NCI-H748 (cell line): ENCODE measurements around the gene ANKK1.

Experiments
- DNase-seq: peaks from one replicate; lab custom pipeline; 2025; ENCODE audit not compliant: unreplicated experiment; lab: John Stamatoyannopoulos, UW

ANKK1 gene

DNA sequence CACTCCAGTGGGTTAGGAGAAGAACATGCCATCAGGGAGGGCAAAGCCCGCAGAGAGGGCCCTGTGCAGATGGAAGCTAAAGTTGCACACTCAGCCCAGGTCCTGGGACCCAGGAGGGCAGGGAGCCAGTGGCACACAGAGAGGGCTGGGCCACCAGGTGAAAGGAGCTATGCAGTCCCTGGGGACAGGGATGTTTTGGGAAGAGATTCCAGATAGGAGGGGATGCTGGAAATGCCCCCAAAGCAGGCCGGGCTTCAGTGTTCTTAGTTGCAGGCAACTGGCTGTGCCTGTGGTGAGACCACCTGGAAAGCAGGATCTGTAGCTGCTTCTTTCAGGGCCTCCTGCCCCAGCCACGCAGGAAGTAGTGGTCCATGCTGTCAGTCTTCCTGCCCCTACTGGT is 19.6 kb downstream of the ANKK1 start:
- no peak for DNase-seq

DNA sequence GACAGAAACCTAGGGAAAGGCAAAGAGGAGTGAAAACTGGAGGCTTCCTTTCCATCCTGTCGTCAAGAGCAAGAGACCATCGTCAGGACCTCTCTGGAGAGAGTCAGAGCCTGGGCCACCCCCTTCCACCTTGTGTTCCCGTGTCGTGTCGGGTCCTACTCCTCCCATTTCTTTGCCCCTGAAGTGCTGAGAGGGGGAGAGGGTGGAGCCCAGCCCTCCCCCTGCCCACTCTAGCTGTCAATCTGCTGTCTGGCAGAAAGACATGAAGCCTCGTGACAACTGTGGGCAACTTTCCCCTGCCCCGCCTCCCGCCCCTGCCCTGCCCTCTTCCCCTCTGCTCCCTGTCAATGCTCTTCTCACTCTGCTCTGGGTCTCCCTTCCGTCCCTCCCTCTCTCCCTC is 20.6 kb downstream of the ANKK1 start:
- no peak for DNase-seq

DNA sequence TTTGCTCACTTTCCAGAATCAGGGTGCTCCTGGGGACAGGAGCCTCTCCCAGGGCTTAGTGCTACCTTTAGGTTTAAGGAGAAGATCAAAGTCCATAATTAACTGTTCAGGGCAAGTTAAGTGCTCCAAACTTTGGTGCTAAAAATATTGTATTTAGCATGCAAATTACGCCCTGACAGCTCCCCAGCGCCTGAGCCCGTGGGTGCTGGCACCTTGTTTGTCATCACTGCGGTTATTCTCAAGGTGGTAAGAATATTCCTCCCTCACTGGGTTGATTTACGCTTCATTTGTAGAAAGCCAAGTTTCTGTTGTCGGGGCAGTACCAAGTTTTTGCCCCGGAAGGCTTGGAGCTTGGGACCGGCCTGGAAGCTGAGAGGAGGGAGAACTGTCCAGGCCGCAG is 21.3 kb downstream of the ANKK1 start:
- no peak for DNase-seq

DNA sequence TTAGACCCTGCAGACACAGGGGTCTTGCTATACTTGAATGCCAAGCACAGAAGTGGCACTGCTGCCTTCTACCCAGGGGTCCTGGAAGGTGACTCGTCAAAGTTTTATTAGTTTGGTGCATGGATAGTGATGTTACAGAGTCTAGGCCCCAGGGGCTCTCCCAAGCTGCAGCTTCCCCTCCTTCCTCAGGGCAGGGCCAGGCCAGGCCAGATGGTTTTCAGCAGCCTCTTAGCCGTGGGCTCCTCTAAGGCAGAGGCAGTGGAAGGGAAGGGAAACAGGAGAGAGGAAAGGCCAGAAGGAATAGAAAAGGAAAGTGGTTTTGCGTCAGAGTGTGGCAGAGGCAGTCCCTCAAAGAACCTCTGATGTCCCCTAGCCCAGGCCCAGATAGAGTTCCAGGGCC is 21.9 kb downstream of the ANKK1 start:
- DNase-seq = no peak

DNA sequence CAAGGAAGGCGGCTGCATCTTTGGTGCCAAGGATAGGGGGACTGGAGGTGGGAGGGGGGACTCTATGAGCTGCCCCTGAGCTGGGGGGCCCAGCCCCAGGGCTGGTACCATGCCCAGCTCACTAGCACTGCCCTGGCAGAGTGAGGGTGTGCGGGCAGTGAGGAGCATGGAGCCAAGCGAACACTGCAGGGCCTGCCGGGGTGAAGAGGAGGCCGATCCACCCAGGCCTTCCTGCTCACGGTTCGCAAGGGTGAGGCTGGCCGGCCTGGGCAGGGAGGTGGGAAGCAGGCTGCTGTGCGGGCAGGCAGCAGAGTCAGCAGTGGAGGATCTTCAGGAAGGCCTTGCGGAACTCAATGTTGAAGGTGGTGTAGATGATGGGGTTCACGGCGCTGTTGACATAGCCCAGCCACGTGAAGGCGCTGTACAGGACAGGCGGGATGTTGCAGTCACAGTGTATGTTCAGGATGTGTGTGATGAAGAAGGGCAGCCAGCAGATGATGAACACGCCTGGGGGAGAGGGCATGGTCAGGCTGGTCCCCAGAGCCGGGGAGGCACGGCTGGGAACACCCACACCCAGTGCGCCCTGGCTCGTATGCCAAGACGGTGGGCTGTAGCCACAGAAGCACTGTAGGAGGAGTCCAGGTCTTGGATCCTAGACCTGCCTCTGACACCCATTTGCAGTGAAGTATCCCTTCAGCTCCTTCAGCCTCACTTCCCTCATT is 23.0 kb downstream of the ANKK1 start:
- no peak for DNase-seq

GRCh38 chr11:113411536-113411935 is 24.0 kb downstream of the ANKK1 start:
- no peak for DNase-seq

DNA sequence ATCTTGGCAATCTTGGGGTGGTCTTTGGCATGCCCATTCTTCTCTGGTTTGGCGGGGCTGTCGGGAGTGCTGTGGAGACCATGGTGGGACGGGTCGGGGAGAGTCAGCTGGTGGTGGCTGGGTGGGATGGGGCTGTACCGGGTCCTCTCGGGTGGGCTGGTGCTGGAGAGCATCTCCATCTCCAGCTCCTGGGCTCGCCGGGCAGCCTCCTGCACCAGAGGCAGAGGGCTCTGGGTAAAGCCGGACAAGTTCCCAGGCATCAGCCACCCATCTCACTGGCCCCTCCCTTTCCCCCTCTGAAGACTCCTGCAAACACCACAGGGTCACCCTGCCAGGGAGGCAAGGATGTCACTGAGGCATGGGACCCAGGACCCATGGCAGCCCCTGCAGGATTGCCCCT is 25.1 kb downstream of the ANKK1 start:
- no peak for DNase-seq

GRCh38 chr11:113415343-113415742 is 27.8 kb downstream of the ANKK1 start:
- DNase-seq = no peak

- DNase-seq = peak; percentile 10
These were observed 29.8 kb downstream of the ANKK1 start for GRCh38 chr11:113417428-113417827.

- DNase-seq = no peak
These were observed 31.9 kb downstream of the ANKK1 start for GRCh38 chr11:113419454-113420003.

- DNase-seq = no peak
These were observed 33.2 kb downstream of the ANKK1 start for GRCh38 chr11:113420808-113421207.

GRCh38 chr11:113426686-113427085 is 39.1 kb downstream of the ANKK1 start:
- DNase-seq = no peak

DNA sequence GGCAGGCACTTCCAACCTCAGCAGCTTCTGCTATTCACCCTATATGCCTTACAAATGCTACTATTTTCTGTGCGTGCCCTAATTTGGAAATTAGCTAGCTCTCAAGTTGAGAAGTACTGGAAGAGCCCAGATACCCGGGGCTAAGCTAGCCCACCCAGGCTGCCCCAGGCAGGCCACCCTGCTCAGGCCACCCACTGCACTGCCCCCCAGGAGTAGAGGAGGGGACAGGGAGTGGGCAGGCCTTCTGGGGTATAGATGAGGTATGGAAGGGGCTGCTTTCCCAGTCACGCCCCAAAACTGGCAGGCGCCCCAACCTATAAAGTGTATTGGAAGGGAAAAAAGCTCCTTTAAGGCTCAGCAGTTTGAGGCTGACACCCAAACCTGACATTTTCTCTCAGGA is 44.2 kb downstream of the ANKK1 start:
- DNase-seq = no peak

- no peak for DNase-seq
These were observed 47.8 kb downstream of the ANKK1 start for GRCh38 chr11:113435190-113435968.

DNA sequence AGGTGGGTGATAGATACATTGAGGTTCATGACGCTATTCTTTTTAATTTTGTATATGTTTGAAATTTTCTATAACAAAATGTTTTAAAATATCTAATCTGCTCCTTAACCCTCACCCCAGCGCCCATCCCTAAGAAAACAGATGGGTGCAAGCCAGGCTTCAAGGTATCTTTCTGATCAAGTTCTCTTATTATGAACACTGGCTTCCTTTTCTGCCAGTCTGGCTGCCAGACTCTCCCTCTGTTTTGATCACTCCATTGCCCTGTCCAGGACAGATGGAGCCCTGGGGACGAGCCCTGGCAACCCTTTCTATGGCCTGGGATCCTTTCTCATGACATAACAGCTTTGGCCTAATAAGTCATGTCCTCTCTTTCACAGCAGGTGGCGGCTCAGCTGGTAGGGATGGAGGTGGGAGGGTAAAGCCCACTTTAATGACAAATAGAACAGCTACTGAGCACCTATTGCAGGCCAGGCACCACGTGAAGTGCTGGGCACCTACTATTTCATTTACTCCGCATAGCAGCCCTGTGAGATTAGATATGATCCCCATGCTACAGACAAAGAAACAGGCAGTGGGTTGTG is 49.2 kb downstream of the ANKK1 start:
- DNase-seq = no peak

GRCh38 chr11:113440816-113441215 is 53.2 kb downstream of the ANKK1 start:
- no peak for DNase-seq

DNA sequence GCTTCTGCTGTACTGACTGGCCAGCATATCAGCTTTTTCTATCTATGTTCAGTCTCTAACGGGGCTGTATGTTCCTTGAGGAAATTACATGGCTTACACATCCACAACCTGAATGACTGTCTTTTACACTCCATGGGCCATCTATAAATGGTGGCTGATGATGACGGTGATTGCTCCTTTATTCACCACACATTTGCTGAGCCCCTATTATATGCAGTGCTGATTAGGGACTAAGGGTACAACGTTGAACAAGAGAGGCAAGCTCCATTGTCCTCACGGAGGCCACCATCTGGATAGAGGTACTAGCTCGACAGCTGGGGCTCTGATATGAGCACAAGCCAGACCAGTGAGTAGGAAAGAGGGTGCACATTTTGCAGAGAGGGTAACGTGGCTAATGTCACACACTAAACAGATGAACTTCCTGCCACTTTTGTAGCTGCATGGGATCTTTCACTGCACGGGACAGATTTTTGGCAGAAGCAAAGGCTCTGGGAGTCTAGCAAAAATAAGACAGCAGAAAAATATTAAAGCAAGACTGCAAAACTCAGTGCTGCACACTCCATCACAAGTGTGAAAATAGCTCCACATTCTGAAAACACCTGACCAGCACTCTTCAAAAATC is 57.0 kb downstream of the ANKK1 start:
- DNase-seq = no peak

DNA sequence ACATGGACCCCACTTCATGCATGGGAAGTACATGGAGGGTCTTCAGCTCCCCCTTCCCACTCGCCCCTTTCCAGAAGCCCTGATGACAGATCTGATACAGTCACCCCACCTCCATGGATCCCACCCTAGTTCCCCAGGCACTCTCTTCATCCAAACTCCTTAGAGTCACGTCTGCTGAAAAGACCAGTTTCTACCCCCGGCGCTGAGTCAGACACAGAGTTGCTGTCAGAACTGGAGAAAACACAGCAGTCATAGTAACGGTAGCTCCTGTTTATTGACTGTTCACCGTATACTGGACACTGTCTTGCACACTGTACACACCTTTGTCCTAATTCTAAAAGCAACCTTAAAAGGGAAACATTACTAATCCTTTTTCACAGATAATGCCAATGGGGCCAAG is 58.5 kb downstream of the ANKK1 start:
- no peak for DNase-seq

- peak; percentile 62 for DNase-seq
These were observed 59.4 kb downstream of the ANKK1 start for GRCh38 chr11:113446938-113447337.

DNA sequence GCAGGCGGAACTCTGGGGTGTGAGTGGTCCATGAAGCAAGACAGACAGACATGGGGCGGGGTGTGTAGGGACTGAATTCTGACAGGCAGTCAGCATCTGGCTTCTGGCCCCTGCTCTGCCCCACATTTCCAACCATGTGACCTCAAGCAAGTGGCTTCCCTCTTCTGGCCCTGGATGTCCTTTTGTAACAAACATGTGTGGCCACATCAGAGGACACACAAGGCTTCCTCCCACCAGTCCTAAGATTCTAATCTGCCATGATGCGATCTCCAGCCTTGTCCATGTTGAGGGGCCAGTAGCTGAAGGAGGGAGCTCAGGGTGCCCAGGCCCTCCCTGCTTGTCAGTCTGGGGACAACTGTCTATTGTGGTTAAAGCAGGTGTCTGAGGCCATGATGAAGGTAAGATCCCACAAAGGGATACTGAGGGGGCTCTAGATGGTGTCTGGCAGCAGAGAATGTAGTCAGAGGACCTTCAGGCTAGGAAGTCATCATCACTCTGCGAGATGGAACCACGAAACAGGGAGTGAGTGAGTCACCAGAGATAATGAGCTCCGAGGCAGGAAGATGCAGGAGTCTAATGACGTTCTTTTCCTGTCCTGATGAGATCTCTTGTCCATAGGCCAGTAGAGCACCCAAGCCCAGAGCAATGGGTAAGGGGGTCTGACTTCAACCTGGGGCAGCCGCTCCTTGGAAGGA is 60.2 kb downstream of the ANKK1 start:
- no peak for DNase-seq

DNA sequence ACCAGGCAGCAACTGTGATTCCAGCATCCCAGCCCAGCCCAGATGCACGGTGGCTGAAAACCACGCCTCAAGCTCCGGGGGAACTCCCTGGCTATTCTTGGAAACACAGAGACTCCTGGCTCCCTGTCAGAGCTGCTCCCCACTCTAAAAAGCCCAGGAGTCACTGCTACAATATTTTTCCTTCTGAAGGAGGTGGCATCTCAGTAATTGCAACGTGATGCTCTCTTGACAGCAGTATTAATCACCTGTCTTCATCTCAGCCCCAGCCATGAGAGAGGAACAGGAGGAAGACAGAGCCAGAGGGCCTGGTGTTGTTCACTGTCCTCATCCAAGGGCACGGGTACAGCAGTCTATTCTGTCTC is 60.7 kb downstream of the ANKK1 start:
- no peak for DNase-seq
